H9 (cell line): ENCODE data around the gene SGIP1. TPM values are rescaled to one million over a fixed set of nuclear protein-coding genes. Genes with fewer than 3 reads are reported as not detected.

Source experiments
- DNase-seq: peaks from one replicate; pipeline ENCODE4 v3.0.0-alpha.2; 2017
- H2AFZ ChIP-seq: one replicate; pipeline ENCODE4 v1.6.1; 2013; ENCODE audit warnings: mild to moderate bottlenecking, low read length, control low read depth, moderate library complexity
- H2AK5ac ChIP-seq: 2 replicates; pipeline ENCODE4 v1.6.1; 2013; ENCODE audit warnings: low read length, control low read depth, mixed read lengths; ENCODE audit not compliant: insufficient read length
- H2BK120ac ChIP-seq: one replicate; pipeline ENCODE4 v1.6.1; 2013; ENCODE audit warnings: low read depth, mild to moderate bottlenecking, low read length, control low read depth, inconsistent platforms; ENCODE audit not compliant: poor library complexity, severe bottlenecking
- H2BK12ac ChIP-seq: 2 replicates; pipeline ENCODE4 v1.6.1; 2013; ENCODE audit warnings: low read length, control low read depth, mixed read lengths, low read depth; ENCODE audit not compliant: insufficient read length
- H2BK15ac ChIP-seq: 2 replicates; pipeline ENCODE4 v1.6.1; 2013; ENCODE audit warnings: low read depth, low read length, control low read depth
- H2BK20ac ChIP-seq: one replicate; pipeline ENCODE4 v1.6.1; 2013; ENCODE audit warnings: low read depth, mild to moderate bottlenecking, low read length, control low read depth, inconsistent platforms; ENCODE audit not compliant: poor library complexity, severe bottlenecking
- H2BK5ac ChIP-seq: 2 replicates; pipeline ENCODE4 v1.6.1; 2013; ENCODE audit warnings: low read length, control low read depth, mixed read lengths; ENCODE audit not compliant: insufficient read length
- H3K14ac ChIP-seq: 2 replicates; pipeline ENCODE4 v1.6.1; 2013; ENCODE audit warnings: low read length, control low read depth; ENCODE audit not compliant: insufficient read depth
- H3K18ac ChIP-seq: 2 replicates; pipeline ENCODE4 v1.6.1; 2013; ENCODE audit warnings: low read depth, mild to moderate bottlenecking, mixed read lengths, low read length, control low read depth; ENCODE audit not compliant: insufficient read length
- H3K23ac ChIP-seq: 2 replicates; pipeline ENCODE4 v1.6.1; 2013; ENCODE audit warnings: low read length, control low read depth, mixed read lengths, low read depth; ENCODE audit not compliant: insufficient read length
- H3K23me2 ChIP-seq: 2 replicates; pipeline ENCODE4 v1.6.1; 2013; ENCODE audit warnings: low read depth, mild to moderate bottlenecking, mixed read lengths, low read length, control low read depth; ENCODE audit not compliant: insufficient read length, poor library complexity, severe bottlenecking
- H3K27ac ChIP-seq: 2 replicates; pipeline ENCODE4 v1.5.1; 2013; ENCODE audit warnings: low read length, control low read depth, mixed read lengths, low read depth; ENCODE audit not compliant: insufficient read length
- H3K27me3 ChIP-seq: 2 replicates; pipeline ENCODE4 v1.6.1; 2013; ENCODE audit warnings: low read length, control low read depth, inconsistent platforms; ENCODE audit not compliant: insufficient read depth
- H3K4ac ChIP-seq: 2 replicates; pipeline ENCODE4 v1.6.1; 2013; ENCODE audit warnings: low read depth, mild to moderate bottlenecking, control low read depth, inconsistent platforms, low read length, moderate library complexity
- H3K4me1 ChIP-seq: 2 replicates; pipeline ENCODE4 v1.6.1; 2013; ENCODE audit warnings: low read length, control low read depth, inconsistent platforms; ENCODE audit not compliant: insufficient read depth
- H3K4me2 ChIP-seq: 2 replicates; pipeline ENCODE4 v1.6.1; 2013; ENCODE audit warnings: low read length, control low read depth, mixed read lengths; ENCODE audit not compliant: insufficient read length, insufficient read depth
- H3K56ac ChIP-seq: 2 replicates; pipeline ENCODE4 v1.6.1; 2013; ENCODE audit warnings: low read depth, mild to moderate bottlenecking, mixed read lengths, low read length, control low read depth; ENCODE audit not compliant: insufficient read length
- H3K79me1 ChIP-seq: 2 replicates; pipeline ENCODE4 v1.6.1; 2013; ENCODE audit warnings: low read depth, mild to moderate bottlenecking, moderate library complexity, low read length, control low read depth, inconsistent platforms; ENCODE audit not compliant: insufficient read depth, poor library complexity, severe bottlenecking
- H3K79me2 ChIP-seq: 2 replicates; pipeline ENCODE4 v1.6.1; 2013; ENCODE audit warnings: low read length, control low read depth, inconsistent platforms; ENCODE audit not compliant: insufficient read depth
- H3K9ac ChIP-seq: 2 replicates; pipeline ENCODE4 v1.6.1; 2013; ENCODE audit warnings: low read length, control low read depth, mixed read lengths; ENCODE audit not compliant: insufficient read length; ENCODE audit errors: extremely low read depth
- H3K9me3 ChIP-seq: one replicate; pipeline ENCODE4 v1.6.1; 2013; ENCODE audit warnings: low read depth, low read length, inconsistent platforms; ENCODE audit not compliant: control insufficient read depth
- H3T11ph ChIP-seq: one replicate; pipeline ENCODE4 v1.6.1; 2013; ENCODE audit warnings: mild to moderate bottlenecking, low read length, control low read depth, inconsistent platforms
- H4K20me1 ChIP-seq: one replicate; pipeline ENCODE4 v1.6.1; 2013; ENCODE audit not compliant: control insufficient read depth, insufficient read length, insufficient read depth
- H4K5ac ChIP-seq: 2 replicates; pipeline ENCODE4 v1.6.1; 2013; ENCODE audit warnings: low read depth, mild to moderate bottlenecking, mixed read lengths, low read length, control low read depth; ENCODE audit not compliant: insufficient read length
- H4K8ac ChIP-seq: replicated peaks from 2 replicates; pipeline ENCODE4 v1.6.1; 2013; ENCODE audit warnings: low read length, control low read depth, mixed read lengths, low read depth; ENCODE audit not compliant: insufficient read length
- H4K91ac ChIP-seq: 2 replicates; pipeline ENCODE4 v1.6.1; 2013; ENCODE audit warnings: low read depth, mild to moderate bottlenecking, moderate library complexity, mixed read lengths, low read length, control low read depth; ENCODE audit not compliant: insufficient read length
- H3K27ac Mint-ChIP-seq, 3 experiments: 2 replicates in 2 of 3; 3 replicates in 1 of 3; pipeline ENCODE4 v1.8.0; 2020 to 2021; ENCODE audit warnings: mixed read lengths in 3 of 3, mild to moderate bottlenecking in 1 of 3, moderate library complexity in 1 of 3
- H3K27me3 Mint-ChIP-seq: 2 replicates; pipeline ENCODE4 v1.8.0; 2021; ENCODE audit warnings: low read depth, mild to moderate bottlenecking, moderate library complexity, mixed read lengths
- H3K36me3 Mint-ChIP-seq, 3 experiments: 2 replicates in 2 of 3; 3 replicates in 1 of 3; pipeline ENCODE4 v1.8.0; 2020 to 2021; ENCODE audit warnings: low read depth in 3 of 3, mixed read lengths in 3 of 3; ENCODE audit not compliant: insufficient read depth in 1 of 3
- H3K4me1 Mint-ChIP-seq, 2 experiments: 2 replicates each; pipeline ENCODE4 v1.8.0; 2020; ENCODE audit warnings: mixed read lengths in 2 of 2
- H3K4me3 Mint-ChIP-seq, 2 experiments: 2 replicates in 1 of 2; 3 replicates in 1 of 2; pipeline ENCODE4 v1.8.0; 2020 to 2021; ENCODE audit warnings: mild to moderate bottlenecking in 2 of 2, mixed read lengths in 2 of 2, moderate library complexity in 1 of 2
- H3K9me3 Mint-ChIP-seq, 2 experiments: 2 replicates in 1 of 2; 3 replicates in 1 of 2; pipeline ENCODE4 v1.8.0; 2020; ENCODE audit warnings: mild to moderate bottlenecking in 2 of 2, mixed read lengths in 2 of 2, moderate library complexity in 1 of 2
- CTCF ChIP-seq: fragments of 200-600 bp; sonication (generic); conservative IDR thresholded peaks from 3 replicates; pipeline ENCODE4 v1.8.0; 2021; ENCODE audit warnings: antibody characterized with exemption, mild to moderate bottlenecking
- WGBS: extraction: QIAGEN DNeasy Blood & Tissue Kit; methylation state at CpG from one replicate; pipeline ENCODE4 v1.1.7; 2013; ENCODE audit warnings: missing lambda C conversion rate, low lambda C conversion rate, mixed read lengths; ENCODE audit not compliant: insufficient read length; ENCODE audit errors: extremely low coverage; 5-methylcytosine and 5-hydroxymethylcytosine counted together
- total RNA-seq: library from RNA; stranded (reverse); gene quantifications from 2 replicates; pipeline ENCODE4 v1.2.1, GENCODE V29; 2021

Gene SGIP1
- total RNA-seq, 1 experiment from 2014 or later = 1.5 TPM

- H3T11ph ChIP-seq = no peak overlapping the region
- no peaks in the 10 kb centered on the region for H3K4me1 ChIP-seq
- H2BK15ac ChIP-seq = no peak overlapping the region
- TF ChIP-seq CTCF = no peak
- no peak overlapping the region for H3K27ac Mint-ChIP-seq
- H3K9me3 ChIP-seq = no peaks in the 10 kb centered on the region
- peaks cover 0 to under 1% of the 10 kb centered on the region in 2 experiments; a peak in 1 of 4 replicates for H3K4me1 Mint-ChIP-seq
- no peaks in the 10 kb centered on the region for H3K36me3 Mint-ChIP-seq
- H3K4ac ChIP-seq = no peak overlapping the region
- H3K14ac ChIP-seq = no peak overlapping the region
- H4K5ac ChIP-seq = no peak overlapping the region
- H3K79me2 ChIP-seq = no peaks in the 10 kb centered on the region
- no peak overlapping the region for H3K18ac ChIP-seq
- WGBS = no CpG with 5 or more reads among the region's 1 CpG
- no peak overlapping the region for H2BK12ac ChIP-seq
- no peak overlapping the region for H2BK120ac ChIP-seq
- no peaks in the 10 kb centered on the region for H3K9me3 Mint-ChIP-seq
- no peak overlapping the region for H3K27ac ChIP-seq
- no peak overlapping the region for H3K23ac ChIP-seq
- H4K91ac ChIP-seq = no peak overlapping the region
- H3K27me3 Mint-ChIP-seq = no peaks in the 10 kb centered on the region
- no peaks in the 10 kb centered on the region for H3K23me2 ChIP-seq
- no peak overlapping the region for H2BK20ac ChIP-seq
- no peaks in the 10 kb centered on the region for H4K20me1 ChIP-seq
- no peak overlapping the region for H3K4me2 ChIP-seq
- H3K56ac ChIP-seq = no peak overlapping the region
- no peaks in the 10 kb centered on the region for H3K79me1 ChIP-seq
- DNase-seq = no peak
- H2AK5ac ChIP-seq = no peak overlapping the region
- H4K8ac ChIP-seq = no peak overlapping the region
- no peaks in the 10 kb centered on the region for H3K27me3 ChIP-seq
- H2AFZ ChIP-seq = no peak overlapping the region
- H2BK5ac ChIP-seq = no peak overlapping the region
- H3K9ac ChIP-seq = no peak overlapping the region
- H3K4me3 Mint-ChIP-seq = no peak overlapping the region
Measured at GRCh38 chr1:66628926-66629325, 95.0 kb downstream of the SGIP1 start.
